Mesendoderm (in vitro differentiated cells): Measurements from ENCODE around the gene TEP1.

ENCODE experiments used
- DNase-seq: peaks from one replicate; pipeline ENCODE4 v3.0.0; 2013
- H2AK5ac ChIP-seq: 2 replicates; pipeline ENCODE4 v1.6.1; 2013; ENCODE audit warnings: low read length, inconsistent platforms
- H2BK120ac ChIP-seq: 2 replicates; pipeline ENCODE4 v1.6.1; 2013; ENCODE audit warnings: low read depth, mild to moderate bottlenecking, low read length, moderate library complexity, mixed read lengths
- H2BK15ac ChIP-seq: replicated peaks from 2 replicates; pipeline ENCODE4 v1.6.1; 2013; ENCODE audit warnings: low read depth, mild to moderate bottlenecking, moderate library complexity
- H2BK5ac ChIP-seq: 2 replicates; pipeline ENCODE4 v1.6.1; 2013; ENCODE audit warnings: low read length, inconsistent platforms
- H3K18ac ChIP-seq: 2 replicates; pipeline ENCODE4 v1.6.1; 2013; ENCODE audit warnings: mild to moderate bottlenecking, low read length, mixed read lengths
- H3K23ac ChIP-seq: one replicate; pipeline ENCODE4 v1.6.1; 2013; ENCODE audit warnings: low read length
- H3K27ac ChIP-seq: 2 replicates; pipeline ENCODE4 v1.5.1; 2013; ENCODE audit warnings: low read depth, mild to moderate bottlenecking, inconsistent platforms, low read length, moderate library complexity
- H3K27me3 ChIP-seq: 2 replicates; pipeline ENCODE4 v1.6.1; 2013; ENCODE audit warnings: low read length, control low read depth, mild to moderate bottlenecking, inconsistent platforms; ENCODE audit not compliant: insufficient read depth, poor library complexity
- H3K36me3 ChIP-seq: 2 replicates; pipeline ENCODE4 v1.6.1; 2013; ENCODE audit warnings: low read length, inconsistent platforms; ENCODE audit not compliant: control insufficient read depth, insufficient read depth
- H3K4ac ChIP-seq: one replicate; pipeline ENCODE4 v1.6.1; 2013; ENCODE audit warnings: low read depth, mild to moderate bottlenecking, low read length, moderate library complexity
- H3K4me1 ChIP-seq: 2 replicates; pipeline ENCODE4 v1.6.1; 2013; ENCODE audit warnings: low read depth, low read length, inconsistent platforms; ENCODE audit not compliant: control insufficient read depth
- H3K4me2 ChIP-seq: 2 replicates; pipeline ENCODE4 v1.6.1; 2013; ENCODE audit warnings: low read length
- H3K4me3 ChIP-seq: 2 replicates; pipeline ENCODE4 v1.5.1; 2013; ENCODE audit warnings: mild to moderate bottlenecking, low read length
- H3K56ac ChIP-seq: one replicate; pipeline ENCODE4 v1.6.1; 2013; ENCODE audit warnings: low read length
- H3K79me1 ChIP-seq: 2 replicates; pipeline ENCODE4 v1.6.1; 2013; ENCODE audit warnings: low read length, inconsistent platforms
- H3K79me2 ChIP-seq: 2 replicates; pipeline ENCODE4 v1.6.1; 2013; ENCODE audit warnings: mild to moderate bottlenecking, low read length; ENCODE audit not compliant: control insufficient read depth, insufficient read depth
- H3K9ac ChIP-seq: 2 replicates; pipeline ENCODE4 v1.6.1; 2013; ENCODE audit warnings: low read length, inconsistent platforms
- H4K5ac ChIP-seq: one replicate; pipeline ENCODE4 v1.6.1; 2013; ENCODE audit warnings: low read length
- H4K8ac ChIP-seq: one replicate; pipeline ENCODE4 v1.6.1; 2013; ENCODE audit warnings: low read depth, mild to moderate bottlenecking, control low read depth, low read length, moderate library complexity
- WGBS: extraction: QIAGEN DNeasy Blood & Tissue Kit; methylation state at CpG from one replicate; pipeline ENCODE4 v1.1.7; 2013; ENCODE audit warnings: low lambda C conversion rate, missing lambda C conversion rate; ENCODE audit not compliant: insufficient coverage; ENCODE audit errors: extremely low coverage; 5-methylcytosine and 5-hydroxymethylcytosine counted together

The TEP1 gene

GRCh38 chr14:20388159-20388558 lies 25.1 kb downstream of the TEP1 start:
- Histone ChIP-seq H3K4ac (no peak overlapping the region), H3K79me1 (no peaks in the 10 kb centered on the region), H3K23ac (no peak overlapping the region), H3K27ac (peak overlapping the region; percentile 68), H3K4me1 (no peaks in the 10 kb centered on the region), H2AK5ac (no peak overlapping the region), H3K36me3 (peaks cover 13% of the 10 kb centered on the region), H2BK15ac (no peak overlapping the region), H3K79me2 (no peaks in the 10 kb centered on the region), H2BK120ac (no peak overlapping the region), H3K9ac (no peak overlapping the region), H4K5ac (no peak overlapping the region), H3K4me2 (no peak overlapping the region), H2BK5ac (no peak overlapping the region), H3K4me3 (no peak overlapping the region), H4K8ac (no peak overlapping the region), H3K18ac (no peak overlapping the region), H3K27me3 (no peaks in the 10 kb centered on the region), H3K56ac (no peak overlapping the region)
- WGBS, result no CpG with 5 or more reads among the region's 4 CpGs
- DNase-seq, result peak; percentile 87

GRCh38 chr14:20387576-20387975 lies 25.7 kb downstream of the TEP1 start:
- Histone ChIP-seq H3K36me3 (peaks cover 13% of the 10 kb centered on the region), H2AK5ac (no peak overlapping the region), H3K4me1 (no peaks in the 10 kb centered on the region), H2BK5ac (no peak overlapping the region), H3K4ac (no peak overlapping the region), H4K5ac (no peak overlapping the region), H3K23ac (no peak overlapping the region), H3K27me3 (no peaks in the 10 kb centered on the region), H3K79me2 (no peaks in the 10 kb centered on the region), H3K4me2 (no peak overlapping the region), H2BK120ac (no peak overlapping the region), H3K9ac (no peak overlapping the region), H3K79me1 (no peaks in the 10 kb centered on the region), H4K8ac (no peak overlapping the region), H3K27ac (peak overlapping the region; percentile 68), H3K4me3 (no peak overlapping the region), H2BK15ac (no peak overlapping the region), H3K18ac (no peak overlapping the region), H3K56ac (no peak overlapping the region)
- peak; percentile 34 for DNase-seq
- WGBS, result no CpG with 5 or more reads among the region's 6 CpGs

- H3K23ac ChIP-seq, result no peak overlapping the region
- H2BK120ac ChIP-seq, result no peak overlapping the region
- no CpG with 5 or more reads among the region's 17 CpGs for WGBS
- no peak overlapping the region for H3K4ac ChIP-seq
- H3K79me1 ChIP-seq, result no peaks in the 10 kb centered on the region
- H3K4me2 ChIP-seq, result no peak overlapping the region
- H4K5ac ChIP-seq, result no peak overlapping the region
- no peak overlapping the region for H3K4me3 ChIP-seq
- H3K27me3 ChIP-seq, result no peaks in the 10 kb centered on the region
- no peak overlapping the region for H3K18ac ChIP-seq
- H3K56ac ChIP-seq, result no peak overlapping the region
- peaks cover 14% of the 10 kb centered on the region for H3K36me3 ChIP-seq
- H3K79me2 ChIP-seq, result no peaks in the 10 kb centered on the region
- no peak overlapping the region for H4K8ac ChIP-seq
- DNase-seq, result no peak
- H3K27ac ChIP-seq, result no peak overlapping the region
- no peak overlapping the region for H3K9ac ChIP-seq
- H2AK5ac ChIP-seq, result no peak overlapping the region
- no peak overlapping the region for H2BK5ac ChIP-seq
- H2BK15ac ChIP-seq, result no peak overlapping the region
- no peaks in the 10 kb centered on the region for H3K4me1 ChIP-seq
Measured at GRCh38 chr14:20386276-20386855, 26.9 kb downstream of the TEP1 start.

- Histone ChIP-seq H3K18ac (no peak overlapping the region), H3K36me3 (peaks cover 16% of the 10 kb centered on the region)
- no CpG with 5 or more reads among the region's 5 CpGs for WGBS
Measured at GRCh38 chr14:20384886-20385285, 28.4 kb downstream of the TEP1 start.

GRCh38 chr14:20384321-20384720 lies 29.0 kb downstream of the TEP1 start:
- Histone ChIP-seq H3K4me1 (no peaks in the 10 kb centered on the region), H3K4ac (no peak overlapping the region), H2BK15ac (no peak overlapping the region), H3K36me3 (peaks cover 18% of the 10 kb centered on the region), H3K79me2 (no peaks in the 10 kb centered on the region), H2BK5ac (no peak overlapping the region), H4K8ac (no peak overlapping the region), H3K23ac (no peak overlapping the region), H2BK120ac (no peak overlapping the region), H3K18ac (no peak overlapping the region), H3K79me1 (no peaks in the 10 kb centered on the region), H2AK5ac (no peak overlapping the region), H3K4me2 (no peak overlapping the region), H4K5ac (no peak overlapping the region), H3K27ac (no peak overlapping the region), H3K9ac (no peak overlapping the region), H3K56ac (no peak overlapping the region), H3K4me3 (no peak overlapping the region), H3K27me3 (no peaks in the 10 kb centered on the region)
- WGBS, result no CpG with 5 or more reads among the region's 7 CpGs
- DNase-seq, result no peak

More at GRCh38 chr14:20384886-20385285, 28.4 kb downstream of the TEP1 start:
- Histone ChIP-seq H4K5ac (no peak overlapping the region), H3K4ac (no peak overlapping the region), H4K8ac (no peak overlapping the region), H2AK5ac (no peak overlapping the region), H2BK15ac (no peak overlapping the region), H3K27me3 (no peaks in the 10 kb centered on the region), H3K4me1 (no peaks in the 10 kb centered on the region), H3K79me2 (no peaks in the 10 kb centered on the region), H3K23ac (no peak overlapping the region), H3K9ac (no peak overlapping the region), H3K56ac (no peak overlapping the region), H3K4me2 (no peak overlapping the region), H3K4me3 (no peak overlapping the region), H2BK5ac (no peak overlapping the region), H2BK120ac (no peak overlapping the region), H3K27ac (no peak overlapping the region), H3K79me1 (no peaks in the 10 kb centered on the region)
- no peak for DNase-seq

GRCh38 chr14:20383636-20384035 lies 29.7 kb downstream of the TEP1 start:
- H2BK120ac ChIP-seq, result no peak overlapping the region
- H3K79me2 ChIP-seq, result no peaks in the 10 kb centered on the region
- no peak overlapping the region for H3K18ac ChIP-seq
- H3K36me3 ChIP-seq, result peaks cover 17% of the 10 kb centered on the region
- no peaks in the 10 kb centered on the region for H3K27me3 ChIP-seq
- no peak overlapping the region for H3K9ac ChIP-seq
- no peak for DNase-seq
- no peak overlapping the region for H4K8ac ChIP-seq
- H3K56ac ChIP-seq, result no peak overlapping the region
- H3K4ac ChIP-seq, result no peak overlapping the region
- no peaks in the 10 kb centered on the region for H3K79me1 ChIP-seq
- H2AK5ac ChIP-seq, result no peak overlapping the region
- H3K27ac ChIP-seq, result no peak overlapping the region
- no CpG with 5 or more reads among the region's 5 CpGs for WGBS
- no peak overlapping the region for H3K4me3 ChIP-seq
- H3K4me2 ChIP-seq, result no peak overlapping the region
- H4K5ac ChIP-seq, result no peak overlapping the region
- no peak overlapping the region for H2BK5ac ChIP-seq
- no peaks in the 10 kb centered on the region for H3K4me1 ChIP-seq
- H3K23ac ChIP-seq, result no peak overlapping the region
- no peak overlapping the region for H2BK15ac ChIP-seq
